Epithelial cell of proximal tubule (primary cell): ENCODE data around the gene PAGE1. TPM values are rescaled to one million over a fixed set of nuclear protein-coding genes. Genes with fewer than 3 reads are reported as not detected.

Experiments
- DNase-seq: peaks from one replicate; pipeline ENCODE4 v3.0.0-alpha.2; 2011; ENCODE audit warnings: low read depth
- H3K4me3 ChIP-seq: 2 replicates; pipeline ENCODE4 v1.5.1; 2011; ENCODE audit warnings: low read depth, mild to moderate bottlenecking, low read length
- CTCF ChIP-seq: conservative IDR thresholded peaks from 2 replicates; pipeline ENCODE4 v1.5.1; 2012; ENCODE audit warnings: low read depth, mild to moderate bottlenecking, low read length
- total RNA-seq: library from RNA; depleted of rRNA; stranded (reverse); fragments of >200 nt; gene quantifications from 2 replicates; pipeline ENCODE4 v1.2.3, GENCODE V29; 2015

Gene PAGE1
- total RNA-seq, 1 donor from 2014 or later = not detected

- TF ChIP-seq CTCF = no peak
- no peak for DNase-seq
Measured at GRCh38 chrX:49664824-49665223, 31.0 kb downstream of the PAGE1 start.

GRCh38 chrX:49661881-49662280 lies 33.9 kb downstream of the PAGE1 start:
- no peak overlapping the region for H3K4me3 ChIP-seq
- TF ChIP-seq CTCF = no peak
- DNase-seq = no peak

More at GRCh38 chrX:49664824-49665223, 31.0 kb downstream of the PAGE1 start:
- no peak overlapping the region for H3K4me3 ChIP-seq

DNA sequence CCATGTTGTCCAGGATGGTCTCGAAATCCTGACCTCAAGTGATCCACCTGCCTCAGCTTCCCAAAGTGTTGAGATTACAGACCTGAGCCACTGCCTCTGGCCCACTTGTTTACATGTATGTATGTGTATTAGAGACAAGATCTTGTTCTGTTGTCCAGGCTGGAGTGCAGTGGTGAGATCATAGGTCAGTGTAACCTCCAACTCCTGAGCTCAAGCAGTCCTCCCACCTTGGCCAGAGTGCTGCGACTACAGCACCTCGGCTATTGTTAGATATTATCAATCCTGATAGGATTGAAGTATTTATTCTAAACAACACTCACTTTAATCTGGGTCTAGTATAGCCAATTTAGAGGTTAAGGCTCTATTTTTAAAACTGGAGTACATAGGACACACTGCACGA lies 36.0 kb downstream of the PAGE1 start:
- DNase-seq = no peak
- TF ChIP-seq CTCF = no peak

GRCh38 chrX:49656533-49656932 lies 39.3 kb downstream of the PAGE1 start:
- DNase-seq = no peak
- no peak for TF ChIP-seq CTCF
- H3K4me3 ChIP-seq = no peak overlapping the region

More for the DNA sequence above, 36.0 kb downstream of the PAGE1 start:
- no peak overlapping the region for H3K4me3 ChIP-seq

- no peak for TF ChIP-seq CTCF
- no peak overlapping the region for H3K4me3 ChIP-seq
- no peak for DNase-seq
Measured at GRCh38 chrX:49644991-49645637, 50.7 kb downstream of the PAGE1 start.

Other genes with a start within 250 kb of the PAGE1 start
- gene GAGE12C, start 163.8 kb downstream of the PAGE1 start, total RNA-seq = not detected in 2 replicates
- not detected in 2 replicates for gene GAGE12D, start 154.3 kb downstream of the PAGE1 start, total RNA-seq
- gene GAGE12E, start 144.7 kb downstream of the PAGE1 start, total RNA-seq = not detected in 2 replicates
- not detected in 2 replicates for gene GAGE12F, start 135.1 kb downstream of the PAGE1 start, total RNA-seq
- not detected in 2 replicates for gene GAGE12G, start 125.6 kb downstream of the PAGE1 start, total RNA-seq
- gene GAGE12H, start 116.0 kb downstream of the PAGE1 start, total RNA-seq = not detected in 2 replicates
- not detected in 2 replicates for gene GAGE2A, start 106.5 kb downstream of the PAGE1 start, total RNA-seq
- gene GAGE1, start 97.0 kb downstream of the PAGE1 start, total RNA-seq = not detected in 2 replicates
- gene PAGE4, start 133.3 kb upstream of the PAGE1 start, total RNA-seq = not detected in 2 replicates
- 1.8 and 2.7 TPM in 2 replicates for gene USP27X, start 183.5 kb upstream of the PAGE1 start, total RNA-seq
- 3.3 and 5.6 TPM in 2 replicates for gene CLCN5, start 226.6 kb upstream of the PAGE1 start, total RNA-seq